Inflammatory macrophage treated with lipopolysaccharide for 1 hour (primary cell): ENCODE data around the gene ERMARD.

Source experiments
- DNase-seq, 2 donors: peaks; one replicate each; pipeline ENCODE4 v3.0.0-alpha.2; 2020 to 2022

Gene ERMARD

GRCh38 chr6:169827290-169827717 lies 75.9 kb downstream of the ERMARD start:
- DNase-seq, result no peak

GRCh38 chr6:169828176-169828575 lies 76.8 kb downstream of the ERMARD start:
- no peak for DNase-seq

GRCh38 chr6:169829786-169830185 lies 78.4 kb downstream of the ERMARD start:
- no peak for DNase-seq

- no peak for DNase-seq
Observed at GRCh38 chr6:169830876-169831275, 79.5 kb downstream of the ERMARD start.
